GM12878 (cell line): Measurements from ENCODE around the gene ELMOD3. TPM values are rescaled to one million over a fixed set of nuclear protein-coding genes. Genes with fewer than 3 reads are reported as not detected.

Experiments
- ATAC-seq: fragments of 200-7000 bp; cut with Tn5 transposase; 3 replicates; pipeline ENCODE4 v1.9.1; 2020; ENCODE audit warnings: mild to moderate bottlenecking, moderate library complexity
- BruUV-seq: library from RNA; stranded (reverse); fragments of 400-500 nt; replicated peaks from 2 replicates; lab custom pipeline; 2021; lab: Mats Ljungman, UMichigan
- CTCF ChIA-PET: fragments of 300-600 bp; sonication (Branson Sonifier 250); formaldehyde crosslinking; extraction: SDS; loops from one replicate; lab custom pipeline; 2021; ENCODE audit warnings: inconsistent platforms; lab: Yijun Ruan, JAX
- POLR2A ChIA-PET: fragments of 350-600 bp; formaldehyde crosslinking; extraction: SDS; loops from one replicate; lab custom pipeline; 2021; ENCODE audit warnings: inconsistent platforms; lab: Charles Lee
- RAD21 ChIA-PET: fragments of 300-600 bp; sonication (Branson Sonifier 250); formaldehyde crosslinking; loops from one replicate; lab custom pipeline; 2023; ENCODE audit warnings: antibody characterized with exemption; ENCODE audit not compliant: unreplicated experiment; lab: Charles Lee
- SMC1A ChIA-PET: fragments of 300-600 bp; sonication (Branson Sonifier 250); formaldehyde crosslinking; loops from one replicate; lab custom pipeline; 2023; ENCODE audit not compliant: unreplicated experiment, uncharacterized antibody; lab: Charles Lee
- DNase-seq: peaks from one replicate; pipeline ENCODE4 v3.0.0-alpha.2; 2011; ENCODE audit warnings: low read depth, low spot score
- FAIRE-seq: peaks from 3 replicates; lab custom pipeline; 2011; peaks lifted over from hg19 to GRCh38; lab: Jason Lieb, UNC
- H2AFZ ChIP-seq: 2 replicates; pipeline ENCODE4 v1.6.0; 2011; ENCODE audit warnings: low read depth, low read length, control low read depth; ENCODE audit not compliant: control insufficient read depth
- H3K27ac ChIP-seq: 2 replicates; pipeline ENCODE4 v1.5.1; 2011; ENCODE audit warnings: control low read depth; ENCODE audit not compliant: control insufficient read depth, insufficient read depth
- H3K27me3 ChIP-seq, 2 experiments: replicated peaks in 1 of 2; 2 replicates each; pipeline versions ENCODE4 v1.6.0 to v1.6.1; 2011; ENCODE audit warnings: low read length in 1 of 2; ENCODE audit not compliant: control insufficient read depth in 2 of 2, insufficient read depth in 2 of 2
- H3K36me3 ChIP-seq, 2 experiments: 2 replicates each; pipeline ENCODE4 v1.5.1; 2011; ENCODE audit warnings: low read length in 1 of 2; ENCODE audit not compliant: control insufficient read depth in 2 of 2, insufficient read depth in 2 of 2
- H3K4me1 ChIP-seq: 2 replicates; pipeline ENCODE4 v1.6.1; 2011; ENCODE audit warnings: mild to moderate bottlenecking, low read length, moderate library complexity, mixed read lengths; ENCODE audit not compliant: control insufficient read depth, insufficient read depth
- H3K4me2 ChIP-seq: 2 replicates; pipeline ENCODE4 v1.6.0; 2011; ENCODE audit warnings: control low read depth; ENCODE audit not compliant: control insufficient read depth, insufficient read depth
- H3K4me3 ChIP-seq: fragments of 200-600 bp; sonication (generic); 2 replicates; pipeline ENCODE4 v1.5.1; 2016
- H3K79me2 ChIP-seq: 2 replicates; pipeline ENCODE4 v1.6.0; 2011; ENCODE audit warnings: low read length; ENCODE audit not compliant: control insufficient read depth, insufficient read depth
- H3K9ac ChIP-seq: 2 replicates; pipeline ENCODE4 v1.8.0; 2011; ENCODE audit warnings: low read length, control low read depth, mixed read lengths; ENCODE audit not compliant: control insufficient read depth, insufficient read depth
- H3K9me3 ChIP-seq: replicated peaks from 3 replicates; pipeline ENCODE4 v1.5.1; 2011; ENCODE audit warnings: mild to moderate bottlenecking, low read length; ENCODE audit not compliant: control insufficient read depth, insufficient read depth
- H4K20me1 ChIP-seq: 2 replicates; pipeline ENCODE4 v1.6.0; 2011; ENCODE audit not compliant: control insufficient read depth, insufficient read depth
- GABPA ChIP-seq: IDR thresholded peaks from 2 replicates; pipeline ENCODE4 v1.6.1; 2014; ENCODE audit warnings: antibody characterized with exemption, low read depth, mild to moderate bottlenecking, inconsistent platforms
- HDGF ChIP-seq: fragments of 450-650 bp; IDR thresholded peaks from 2 replicates; pipeline ENCODE4 v1.6.1; 2016; ENCODE audit warnings: antibody characterized with exemption
- MYB ChIP-seq: fragments of 150-350 bp; IDR thresholded peaks from 2 replicates; pipeline ENCODE4 v1.6.1; 2014; ENCODE audit warnings: mild to moderate bottlenecking, low read depth, low read length, borderline replicate concordance
- NKRF ChIP-seq: fragments of 450-650 bp; conservative IDR thresholded peaks from 2 replicates; pipeline ENCODE4 v1.6.1; 2017; ENCODE audit warnings: mild to moderate bottlenecking, moderate library complexity
- PAX8 ChIP-seq: fragments of 450-650 bp; IDR thresholded peaks from 2 replicates; pipeline ENCODE4 v1.6.1; 2017; ENCODE audit warnings: mild to moderate bottlenecking, moderate library complexity
- POLR2A ChIP-seq: IDR thresholded peaks from 2 replicates; pipeline ENCODE4 v1.6.1; 2011; ENCODE audit warnings: low read depth, mild to moderate bottlenecking, low read length
- POLR2AphosphoS5 ChIP-seq: IDR thresholded peaks from 2 replicates; pipeline ENCODE4 v1.6.1; 2011; ENCODE audit warnings: mild to moderate bottlenecking, low read length, inconsistent platforms
- WGBS: methylation state at CpG from one replicate; pipeline ENCODE4 v1.1.6; 2016; ENCODE audit warnings: low lambda C conversion rate; ENCODE audit not compliant: insufficient replicate concordance, insufficient coverage; ENCODE audit errors: missing lambda C conversion rate; 5-methylcytosine and 5-hydroxymethylcytosine counted together
- in situ Hi-C: fragments of 300-500 bp; cut with MboI; formaldehyde crosslinking; loops from 9 replicates; pipeline ENCODE4 v1.14.3; 2018; ENCODE audit warnings: mixed read lengths
- intact Hi-C: fragments of 100-400 bp; cut with micrococcal nuclease; formaldehyde crosslinking; loops from one replicate; pipeline ENCODE4 v1.14.2; 2022; ENCODE audit not compliant: unreplicated experiment
- polyA plus RNA-seq, 11 experiments: library from polyadenylated mRNA; depleted of rRNA in 4 of 11; unstranded in 6 of 11; stranded (reverse) in 5 of 11; fragments of >200 nt; fragmentation: Nextera tagmentation in 4 of 11; fragmentation: Illumina TruSeq in 1 of 11; extraction: Ambion mirVana in 4 of 11; extraction: Trizol in 1 of 11; gene quantifications; 1 replicate in 1 of 11; 2 replicates in 10 of 11; pipeline versions ENCODE4 v1.2.1 to v1.2.3, GENCODE V29; 2011 to 2016; ENCODE audit warnings: inconsistent platforms in 2 of 11, missing spikeins in 2 of 11, low read depth in 1 of 11
- total RNA-seq, 4 experiments: library from RNA; depleted of rRNA in 3 of 4; stranded (reverse); fragments of >200 nt in 3 of 4; fragmentation: Illumina TruSeq in 1 of 4; extraction: Trizol in 1 of 4; gene quantifications; 2 replicates each; pipeline versions ENCODE4 v1.2.1 to v1.2.3, GENCODE V29; 2013 to 2021
- TF ChIP-seq, protein P1 (sequence below): fragments of 450-650 bp; IDR thresholded peaks from 2 replicates; pipeline ENCODE4 v1.6.1; 2016; ENCODE audit warnings: mild to moderate bottlenecking

Gene ELMOD3
- total and polyA plus RNA-seq, 10 of the 15 experiments (the other 5 are each of a cell fraction or from before 2014, with no cell fraction given): 1.2 to 19.1 (median 12.5) TPM

GRCh38 chr2:85393836-85394235, 39.3 kb downstream of the ELMOD3 start:
- BruUV-seq: no TSS peak
- H3K4me2 ChIP-seq: no peak overlapping the region
- ChIA-PET SMC1A (interaction anchor here (3.5 kb wide), 1 partner anchor 14 kb away, joined by 11 read pairs; no protein-coding TSS in a partner anchor), RAD21 (interaction anchor here (3.4 to 7.7 kb wide), 2 partner anchors 26 to 157 kb away, joined by 30 to 60 read pairs; partner anchors contain the start of gene SH2D6), POLR2A (interaction anchor here (1.2 kb wide), 1 partner anchor 14 kb away, joined by 7 read pairs; no protein-coding TSS in a partner anchor), CTCF (interaction anchor here (0.5 to 7.0 kb wide), 5 partner anchors 11 to 163 kb away, joined by 3 to 104 read pairs (median 6); partner anchors contain the start of gene SH2D6)
- H2AFZ ChIP-seq: no peak overlapping the region
- no peak overlapping the region for H3K4me3 ChIP-seq
- H4K20me1 ChIP-seq: no peaks in the 10 kb centered on the region
- intact Hi-C loops: no loop called here
- H3K4me1 ChIP-seq: peaks cover 16% of the 10 kb centered on the region
- no peak overlapping the region for H3K27ac ChIP-seq
- TF ChIP-seq, protein P1, sequence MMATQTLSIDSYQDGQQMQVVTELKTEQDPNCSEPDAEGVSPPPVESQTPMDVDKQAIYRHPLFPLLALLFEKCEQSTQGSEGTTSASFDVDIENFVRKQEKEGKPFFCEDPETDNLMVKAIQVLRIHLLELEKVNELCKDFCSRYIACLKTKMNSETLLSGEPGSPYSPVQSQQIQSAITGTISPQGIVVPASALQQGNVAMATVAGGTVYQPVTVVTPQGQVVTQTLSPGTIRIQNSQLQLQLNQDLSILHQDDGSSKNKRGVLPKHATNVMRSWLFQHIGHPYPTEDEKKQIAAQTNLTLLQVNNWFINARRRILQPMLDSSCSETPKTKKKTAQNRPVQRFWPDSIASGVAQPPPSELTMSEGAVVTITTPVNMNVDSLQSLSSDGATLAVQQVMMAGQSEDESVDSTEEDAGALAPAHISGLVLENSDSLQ: no peak
- no peak for TF ChIP-seq POLR2A
- TF ChIP-seq NKRF: no peak
- no peak for TF ChIP-seq MYB
- TF ChIP-seq GABPA: no peak
- TF ChIP-seq PAX8: no peak
- TF ChIP-seq POLR2AphosphoS5: no peak
- no peak for TF ChIP-seq HDGF
- H3K27me3 ChIP-seq: no peaks in the 10 kb centered on the region
- FAIRE-seq (no peak), DNase-seq (no peak), ATAC-seq (no peak)
- no peak overlapping the region for H3K9ac ChIP-seq
- H3K79me2 ChIP-seq: no peaks in the 10 kb centered on the region
- in situ Hi-C loops: no loop called here
- H3K9me3 ChIP-seq: no peaks in the 10 kb centered on the region
- H3K36me3 ChIP-seq: peaks cover 3 to 8% of the 10 kb centered on the region in 2 experiments; a peak in 3 of 4 replicates
- WGBS: 94% methylated on average over 4 of the region's 4 CpGs
